K562 (cell line): ENCODE data around the gene ADARB2.

Experiments used
- POLR2A ChIP-seq: fragments of 450-650 bp; conservative IDR thresholded peaks from 2 replicates; pipeline ENCODE4 v1.6.1; 2016
- RAD21 ChIP-seq, 2 experiments: fragments of 250-450 bp in 1 of 2; fragments of 450-650 bp in 1 of 2; sonication (Bioruptor Pico) in 1 of 2; formaldehyde crosslinking in 1 of 2; IDR thresholded peaks in 1 of 2; conservative IDR thresholded peaks in 1 of 2; 2 replicates each; pipeline versions ENCODE4 v1.4.0 to v1.8.0; 2020 to 2022; ENCODE audit warnings: mild to moderate bottlenecking in 2 of 2, moderate library complexity in 1 of 2
- ZEB2 ChIP-seq: fragments of 450-650 bp; IDR thresholded peaks from 2 replicates; pipeline ENCODE4 v1.6.1; 2016

- no peak for TF ChIP-seq ZEB2
- no peak for TF ChIP-seq POLR2A
- no peak for TF ChIP-seq RAD21 (CRISPR knock-in tag; conservative IDR thresholded peaks at IDR 0.05 in 1 of 2, IDR thresholded peaks at IDR 0.05 in 1 of 2)
These were observed 537.2 kb downstream of the ADARB2 start for GRCh38 chr10:1199897-1200721.
